Measurements from ENCODE around the gene SMIM35.

The SMIM35 gene

GRCh38 chr11:118086913-118087768 lies at the start of gene SMIM35:
SMIM35 (minus strand) TSS chr11:118086963; CDS start chr11:118086757, 206 bp downstream.
- DNase-seq (ENCODE audit: low read depth), result no peak

GRCh38 chr11:118136341-118136740 lies 49.6 kb upstream of the SMIM35 start:
- no peak for DNase-seq (ENCODE audit: low read depth)

GRCh38 chr11:118135796-118136165 lies 49.0 kb upstream of the SMIM35 start:
- no peak for DNase-seq (ENCODE audit: low read depth)

- no peak for DNase-seq (ENCODE audit: low read depth)
These were observed 48.5 kb upstream of the SMIM35 start for GRCh38 chr11:118135051-118135795.

GRCh38 chr11:118133816-118134215 lies 47.1 kb upstream of the SMIM35 start:
- DNase-seq (ENCODE audit: low read depth), result no peak

- no peak for DNase-seq (ENCODE audit: low read depth)
These were observed 45.8 kb upstream of the SMIM35 start for GRCh38 chr11:118132385-118133151.

GRCh38 chr11:118129471-118130172 lies 42.9 kb upstream of the SMIM35 start:
- DNase-seq (ENCODE audit: low read depth), result no peak

GRCh38 chr11:118128721-118129470 lies 42.1 kb upstream of the SMIM35 start:
- DNase-seq (ENCODE audit: low read depth), result no peak

GRCh38 chr11:118128310-118128709 lies 41.5 kb upstream of the SMIM35 start:
- DNase-seq (ENCODE audit: low read depth), result no peak

GRCh38 chr11:118126082-118126838 lies 39.5 kb upstream of the SMIM35 start:
- no peak for DNase-seq (ENCODE audit: low read depth)

GRCh38 chr11:118124929-118125535 lies 38.3 kb upstream of the SMIM35 start:
- DNase-seq (ENCODE audit: low read depth), result no peak

- DNase-seq (ENCODE audit: low read depth), result no peak
These were observed 34.0 kb upstream of the SMIM35 start for GRCh38 chr11:118120793-118121192.

GRCh38 chr11:118117790-118118601 lies 31.2 kb upstream of the SMIM35 start:
- no peak for DNase-seq (ENCODE audit: low read depth)

GRCh38 chr11:118115048-118115447 lies 28.3 kb upstream of the SMIM35 start:
- no peak for DNase-seq (ENCODE audit: low read depth)

GRCh38 chr11:118114266-118114665 lies 27.5 kb upstream of the SMIM35 start:
- DNase-seq (ENCODE audit: low read depth), result no peak

- DNase-seq (ENCODE audit: low read depth), result no peak
These were observed 26.1 kb upstream of the SMIM35 start for GRCh38 chr11:118112711-118113430.

GRCh38 chr11:118111744-118112035 lies 24.9 kb upstream of the SMIM35 start:
- DNase-seq (ENCODE audit: low read depth), result no peak

- no peak for DNase-seq (ENCODE audit: low read depth)
These were observed 24.4 kb upstream of the SMIM35 start for GRCh38 chr11:118111019-118111743.
